Type B pancreatic cell (in vitro differentiated cells): ENCODE measurements around the gene MEIS2. TPM values are rescaled to one million over a fixed set of nuclear protein-coding genes. Genes with fewer than 3 reads are reported as not detected.

Source experiments
- DNase-seq: peaks from one replicate; pipeline ENCODE4 v3.0.0; 2021; ENCODE audit warnings: mixed read lengths; ENCODE audit not compliant: unreplicated experiment; ENCODE audit errors: extremely low spot score
- H3K27ac Mint-ChIP-seq: 2 replicates; pipeline ENCODE4 v1.8.0; 2021; ENCODE audit warnings: mild to moderate bottlenecking, mixed read lengths
- H3K27me3 Mint-ChIP-seq: 2 replicates; pipeline ENCODE4 v1.8.0; 2021; ENCODE audit warnings: mixed read lengths
- H3K36me3 Mint-ChIP-seq: 2 replicates; pipeline ENCODE4 v1.8.0; 2021; ENCODE audit warnings: mixed read lengths
- H3K4me1 Mint-ChIP-seq: one replicate; pipeline ENCODE4 v1.8.0; 2021; ENCODE audit warnings: mixed read lengths; ENCODE audit not compliant: unreplicated experiment
- H3K4me3 Mint-ChIP-seq: 2 replicates; pipeline ENCODE4 v1.8.0; 2021; ENCODE audit warnings: mild to moderate bottlenecking, mixed read lengths
- H3K9me3 Mint-ChIP-seq: 2 replicates; pipeline ENCODE4 v1.8.0; 2021; ENCODE audit warnings: mixed read lengths
- CTCF ChIP-seq: fragments of 200-600 bp; sonication (generic); conservative IDR thresholded peaks from 2 replicates; pipeline ENCODE4 v1.5.0; 2021; ENCODE audit warnings: antibody characterized with exemption, mild to moderate bottlenecking
- total RNA-seq: library from RNA; stranded (reverse); gene quantifications from 2 replicates; pipeline ENCODE4 v1.2.1, GENCODE V29; 2021; ENCODE audit warnings: low replicate concordance

MEIS2 gene
- total RNA-seq, 1 donor from 2014 or later, result 211 TPM

- Mint-ChIP-seq H3K9me3 (peaks cover 5% of the 10 kb centered on the region), H3K27me3 (no peaks in the 10 kb centered on the region), H3K4me3 (peak overlapping the region; percentile 52), H3K4me1 (peaks cover 52% of the 10 kb centered on the region), H3K27ac (peak overlapping the region; percentile 82), H3K36me3 (peaks cover 52% of the 10 kb centered on the region)
- DNase-seq, result no peak
- no peak for TF ChIP-seq CTCF
Measured at GRCh38 chr15:37057831-37058230, 42.5 kb downstream of the MEIS2 start.

GRCh38 chr15:37057256-37057655 lies 43.1 kb downstream of the MEIS2 start:
- H3K9me3 Mint-ChIP-seq, result peaks cover 8% of the 10 kb centered on the region
- no peaks in the 10 kb centered on the region for H3K27me3 Mint-ChIP-seq
- peak overlapping the region; percentile 71 for H3K4me3 Mint-ChIP-seq
- H3K27ac Mint-ChIP-seq, result peak overlapping the region; percentile 82
- TF ChIP-seq CTCF, result no peak
- no peak for DNase-seq
- H3K36me3 Mint-ChIP-seq, result peaks cover 50% of the 10 kb centered on the region
- H3K4me1 Mint-ChIP-seq, result peaks cover 46% of the 10 kb centered on the region

- DNase-seq, result no peak
- no peak for TF ChIP-seq CTCF
- H3K4me1 Mint-ChIP-seq, result peaks cover 42% of the 10 kb centered on the region
- no peaks in the 10 kb centered on the region for H3K27me3 Mint-ChIP-seq
- peaks cover 47% of the 10 kb centered on the region for H3K36me3 Mint-ChIP-seq
- peak overlapping the region; percentile 82 for H3K27ac Mint-ChIP-seq
- H3K9me3 Mint-ChIP-seq, result peaks cover 9% of the 10 kb centered on the region
- H3K4me3 Mint-ChIP-seq, result peak overlapping the region; percentile 71
Measured at GRCh38 chr15:37056177-37057121, 43.9 kb downstream of the MEIS2 start.

GRCh38 chr15:37055481-37055880 lies 44.9 kb downstream of the MEIS2 start:
- TF ChIP-seq CTCF, result no peak
- Mint-ChIP-seq H3K4me1 (peaks cover 38% of the 10 kb centered on the region), H3K4me3 (peak overlapping the region; percentile 71), H3K36me3 (peaks cover 50% of the 10 kb centered on the region), H3K27ac (peak overlapping the region; percentile 82), H3K27me3 (no peaks in the 10 kb centered on the region), H3K9me3 (peaks cover 14% of the 10 kb centered on the region)
- DNase-seq, result no peak

GRCh38 chr15:37054336-37054735 lies 46.0 kb downstream of the MEIS2 start:
- no peak for DNase-seq
- Mint-ChIP-seq H3K36me3 (peaks cover 53% of the 10 kb centered on the region), H3K27ac (peak overlapping the region; percentile 25), H3K9me3 (peaks cover 14% of the 10 kb centered on the region), H3K27me3 (no peaks in the 10 kb centered on the region), H3K4me3 (no peak overlapping the region), H3K4me1 (peaks cover 38% of the 10 kb centered on the region)
- no peak for TF ChIP-seq CTCF
